ENCODE results near the gene PRUNE1.

- TF ChIP-seq, protein P1, sequence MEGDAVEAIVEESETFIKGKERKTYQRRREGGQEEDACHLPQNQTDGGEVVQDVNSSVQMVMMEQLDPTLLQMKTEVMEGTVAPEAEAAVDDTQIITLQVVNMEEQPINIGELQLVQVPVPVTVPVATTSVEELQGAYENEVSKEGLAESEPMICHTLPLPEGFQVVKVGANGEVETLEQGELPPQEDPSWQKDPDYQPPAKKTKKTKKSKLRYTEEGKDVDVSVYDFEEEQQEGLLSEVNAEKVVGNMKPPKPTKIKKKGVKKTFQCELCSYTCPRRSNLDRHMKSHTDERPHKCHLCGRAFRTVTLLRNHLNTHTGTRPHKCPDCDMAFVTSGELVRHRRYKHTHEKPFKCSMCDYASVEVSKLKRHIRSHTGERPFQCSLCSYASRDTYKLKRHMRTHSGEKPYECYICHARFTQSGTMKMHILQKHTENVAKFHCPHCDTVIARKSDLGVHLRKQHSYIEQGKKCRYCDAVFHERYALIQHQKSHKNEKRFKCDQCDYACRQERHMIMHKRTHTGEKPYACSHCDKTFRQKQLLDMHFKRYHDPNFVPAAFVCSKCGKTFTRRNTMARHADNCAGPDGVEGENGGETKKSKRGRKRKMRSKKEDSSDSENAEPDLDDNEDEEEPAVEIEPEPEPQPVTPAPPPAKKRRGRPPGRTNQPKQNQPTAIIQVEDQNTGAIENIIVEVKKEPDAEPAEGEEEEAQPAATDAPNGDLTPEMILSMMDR (IDR thresholded peaks at IDR 0.05), result no peak
- TF ChIP-seq POLR2A (IDR thresholded peaks at IDR 0.05), result no peak
Measured at GRCh38 chr1:151062741-151063371, 54.6 kb downstream of the PRUNE1 start.
